Loucy (cell line): ENCODE measurements around the gene C6.

Experiments
- EZH2phosphoT487 ChIP-seq: fragments of 200-600 bp; IDR thresholded peaks from 2 replicates; pipeline ENCODE4 v1.6.1; 2018; ENCODE audit warnings: antibody characterized with exemption, mild to moderate bottlenecking, moderate library complexity, borderline replicate concordance
- TF ChIP-seq, protein P1 (sequence below): fragments of 200-600 bp; sonication (generic); conservative IDR thresholded peaks from 2 replicates; pipeline ENCODE4 v1.5.1; 2014; ENCODE audit warnings: mild to moderate bottlenecking, antibody characterized with exemption, low read length

DNA sequence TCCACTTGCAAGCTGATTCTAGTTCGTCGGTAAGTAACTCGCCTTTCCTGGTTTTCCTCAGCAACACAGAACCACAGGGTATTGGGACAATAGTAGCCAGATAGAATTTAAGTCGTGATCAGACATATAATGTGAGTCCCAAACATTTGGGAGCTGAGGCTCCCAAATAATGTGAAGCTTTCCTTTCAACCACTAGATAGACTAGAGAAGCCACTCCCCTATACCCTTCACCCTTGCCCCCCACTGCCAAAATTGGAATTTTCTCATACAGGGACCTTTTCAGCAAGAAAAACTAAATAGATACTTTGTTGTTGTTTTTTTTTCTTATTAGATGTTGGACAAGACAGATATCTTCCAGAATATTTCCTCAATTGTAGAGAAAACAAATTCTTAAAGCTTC is 1.9 kb downstream of the C6 start:
- TF ChIP-seq, protein P1, sequence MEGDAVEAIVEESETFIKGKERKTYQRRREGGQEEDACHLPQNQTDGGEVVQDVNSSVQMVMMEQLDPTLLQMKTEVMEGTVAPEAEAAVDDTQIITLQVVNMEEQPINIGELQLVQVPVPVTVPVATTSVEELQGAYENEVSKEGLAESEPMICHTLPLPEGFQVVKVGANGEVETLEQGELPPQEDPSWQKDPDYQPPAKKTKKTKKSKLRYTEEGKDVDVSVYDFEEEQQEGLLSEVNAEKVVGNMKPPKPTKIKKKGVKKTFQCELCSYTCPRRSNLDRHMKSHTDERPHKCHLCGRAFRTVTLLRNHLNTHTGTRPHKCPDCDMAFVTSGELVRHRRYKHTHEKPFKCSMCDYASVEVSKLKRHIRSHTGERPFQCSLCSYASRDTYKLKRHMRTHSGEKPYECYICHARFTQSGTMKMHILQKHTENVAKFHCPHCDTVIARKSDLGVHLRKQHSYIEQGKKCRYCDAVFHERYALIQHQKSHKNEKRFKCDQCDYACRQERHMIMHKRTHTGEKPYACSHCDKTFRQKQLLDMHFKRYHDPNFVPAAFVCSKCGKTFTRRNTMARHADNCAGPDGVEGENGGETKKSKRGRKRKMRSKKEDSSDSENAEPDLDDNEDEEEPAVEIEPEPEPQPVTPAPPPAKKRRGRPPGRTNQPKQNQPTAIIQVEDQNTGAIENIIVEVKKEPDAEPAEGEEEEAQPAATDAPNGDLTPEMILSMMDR: no peak
- TF ChIP-seq EZH2phosphoT487: no peak
